Stimulated activated CD4-positive, alpha-beta T cell treated with anti-CD3 and anti-CD28 coated beads, Interleukin-4, amount 100 ng/mL, for 4 hours (primary cell): ENCODE data around the gene BPGM.

ENCODE experiments used
- DNase-seq, 2 experiments: peaks; one replicate each; pipeline ENCODE4 v3.0.0-alpha.2; 2020

Gene BPGM

GRCh38 chr7:134723892-134724291, 77.2 kb downstream of the BPGM start:
- DNase-seq, result no peak

- no peak for DNase-seq
Observed at GRCh38 chr7:134724606-134725005, 78.0 kb downstream of the BPGM start.

- DNase-seq, result no peak
Observed at GRCh38 chr7:134726581-134726980, 79.9 kb downstream of the BPGM start.

DNA sequence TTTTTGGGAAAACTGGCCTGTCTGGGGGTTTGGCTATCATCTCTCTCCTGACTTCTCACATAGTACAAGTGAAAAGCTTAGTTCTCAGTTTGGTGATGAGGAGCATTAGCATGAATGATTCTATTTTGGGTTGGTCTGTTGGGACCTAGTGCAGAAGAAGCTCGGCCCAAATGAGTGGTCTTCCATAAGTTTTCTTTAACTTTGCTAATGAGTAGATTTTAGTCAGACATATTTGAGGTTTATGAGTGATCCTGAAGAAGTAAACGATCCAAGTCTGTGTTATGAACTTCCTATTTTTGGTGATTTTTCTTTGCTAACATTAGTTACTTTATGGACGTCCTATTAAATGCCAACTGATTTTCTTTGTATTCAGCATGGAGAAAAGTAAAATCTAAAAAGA, 81.1 kb downstream of the BPGM start:
- DNase-seq, result no peak
